NCI-H1105 treated with DMSO at 0.1 percent for 48 hours (cell line): ENCODE results near the gene TMEM30B.
"Not testable (repeated sequence)": the region's sequence is repeated elsewhere in the genome, so short reads cannot be mapped to it uniquely, and the experiment has no call there.

Experiments
- DNase-seq: peaks from one replicate; lab custom pipeline; 2025; lab: John Stamatoyannopoulos, UW

TMEM30B gene, protein sequence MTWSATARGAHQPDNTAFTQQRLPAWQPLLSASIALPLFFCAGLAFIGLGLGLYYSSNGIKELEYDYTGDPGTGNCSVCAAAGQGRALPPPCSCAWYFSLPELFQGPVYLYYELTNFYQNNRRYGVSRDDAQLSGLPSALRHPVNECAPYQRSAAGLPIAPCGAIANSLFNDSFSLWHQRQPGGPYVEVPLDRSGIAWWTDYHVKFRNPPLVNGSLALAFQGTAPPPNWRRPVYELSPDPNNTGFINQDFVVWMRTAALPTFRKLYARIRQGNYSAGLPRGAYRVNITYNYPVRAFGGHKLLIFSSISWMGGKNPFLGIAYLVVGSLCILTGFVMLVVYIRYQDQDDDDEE

DNA sequence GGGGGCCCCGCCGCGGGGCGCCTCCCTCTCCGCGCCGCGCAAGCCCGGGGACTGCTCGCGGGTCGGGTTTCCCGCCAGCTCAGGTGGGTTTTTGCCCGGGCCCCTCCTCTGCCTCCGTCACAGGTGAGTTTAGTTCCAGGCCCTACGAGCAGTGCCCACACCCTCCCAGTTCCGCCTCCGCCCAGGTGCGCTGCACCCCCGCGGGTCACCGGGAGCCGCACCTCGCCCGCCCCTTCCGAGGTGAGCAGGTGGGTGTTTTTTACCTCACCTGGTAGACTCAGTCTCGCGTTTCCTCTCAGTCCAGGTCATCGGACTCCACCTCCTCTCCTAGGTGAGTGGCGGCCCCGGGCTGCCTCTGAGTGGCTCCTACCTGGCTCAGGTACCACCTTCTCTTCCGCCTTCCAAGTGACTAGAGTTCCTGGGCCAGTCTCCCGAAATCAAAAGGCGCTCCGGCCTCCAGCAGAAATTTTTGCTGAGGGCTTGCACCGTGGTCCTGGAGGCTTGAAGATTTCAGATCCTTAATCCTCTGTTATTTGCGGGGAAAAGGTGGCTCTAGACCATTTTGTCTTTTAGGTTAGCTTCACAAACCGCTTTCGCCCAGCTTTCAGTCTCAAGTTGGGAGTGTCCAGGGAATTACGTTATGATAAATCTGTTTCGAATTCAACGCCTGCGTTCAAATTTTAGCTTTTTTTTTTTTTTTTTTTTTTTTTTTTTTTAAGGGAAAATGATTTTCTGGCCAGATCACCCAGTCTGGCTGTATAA, at the start of gene TMEM30B:
TMEM30B (minus strand) TSS at position 153 of the 762 bp plus-strand sequence. CDS start 191 bp downstream, outside the sequence.
- DNase-seq, result peak; percentile 92

DNA sequence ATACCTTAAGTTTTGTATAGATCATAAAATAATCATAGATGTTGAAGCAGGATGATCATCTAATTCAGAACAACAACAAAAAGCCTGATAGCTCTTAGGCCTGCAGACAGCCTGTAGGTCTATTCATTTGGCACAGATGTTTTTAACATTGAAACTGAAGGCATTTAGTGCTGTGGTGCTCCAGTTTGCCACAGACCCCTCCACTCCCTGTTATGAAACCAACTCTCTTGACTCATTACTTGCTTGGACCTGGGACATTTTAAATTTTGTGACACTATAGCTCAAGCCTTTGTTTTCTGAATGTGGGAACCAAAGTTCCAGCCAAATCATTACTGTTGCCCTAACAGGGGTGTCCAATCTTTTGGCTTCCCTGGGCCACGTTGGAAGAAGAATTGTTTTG, 49.4 kb upstream of the TMEM30B start:
- DNase-seq, result no peak

DNA sequence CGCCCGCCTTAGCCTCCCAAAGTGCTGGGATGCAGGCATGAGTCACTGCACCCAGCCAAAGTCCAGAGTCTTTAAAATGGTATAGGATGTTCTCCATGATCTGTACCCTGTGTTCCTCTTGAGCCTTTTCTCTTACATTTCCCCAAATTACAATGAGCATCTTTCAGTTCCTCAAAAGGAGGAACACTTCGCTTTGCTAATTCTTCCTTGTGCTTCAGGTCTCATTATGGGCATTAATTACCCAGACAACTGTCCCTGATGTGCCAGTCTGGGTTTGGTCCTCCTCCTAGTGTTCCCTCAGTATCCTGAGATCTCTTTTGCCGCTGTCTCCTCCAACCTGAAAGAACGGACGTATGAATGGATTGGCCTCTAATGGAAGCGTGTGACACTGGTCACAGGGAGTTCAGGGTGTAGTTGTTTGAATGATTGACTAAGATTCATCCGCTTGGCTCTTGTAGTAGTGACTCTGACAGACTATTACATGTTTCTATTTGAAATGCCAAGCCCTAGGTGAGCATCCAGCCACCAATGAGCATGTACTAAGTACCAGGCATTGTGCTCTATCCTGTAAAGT, 48.4 kb upstream of the TMEM30B start:
- no peak for DNase-seq

DNA sequence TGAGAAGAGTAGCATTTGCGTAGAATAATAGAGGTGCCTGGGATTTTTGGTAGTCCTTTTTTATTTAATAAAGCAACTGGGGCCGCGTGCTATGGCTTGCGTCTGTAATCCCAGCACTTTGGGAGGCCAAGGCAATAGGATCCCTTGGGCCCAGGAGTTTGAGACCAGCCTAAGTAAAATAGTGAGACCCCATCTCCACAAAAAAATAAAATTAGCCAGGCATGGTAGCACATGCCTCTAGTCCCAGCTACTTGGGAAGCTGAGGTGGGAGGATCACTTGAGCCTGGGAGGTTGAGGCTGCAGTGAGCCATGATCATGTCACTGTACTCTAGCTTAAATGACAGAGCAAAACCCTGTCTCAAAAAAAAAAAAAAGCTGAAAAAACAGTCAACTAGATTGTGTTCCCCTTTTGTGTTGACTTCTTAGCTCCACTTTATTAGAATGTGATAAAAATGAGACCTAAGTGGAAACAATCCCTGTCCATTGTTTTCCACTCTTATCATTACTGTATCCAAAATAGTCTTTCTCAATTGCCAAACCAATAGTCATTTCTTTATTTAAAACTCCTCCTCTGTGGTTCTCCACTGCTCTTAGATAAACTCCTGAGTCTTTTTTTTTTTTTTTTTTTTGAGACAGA, 47.6 kb upstream of the TMEM30B start:
- no peak for DNase-seq

DNA sequence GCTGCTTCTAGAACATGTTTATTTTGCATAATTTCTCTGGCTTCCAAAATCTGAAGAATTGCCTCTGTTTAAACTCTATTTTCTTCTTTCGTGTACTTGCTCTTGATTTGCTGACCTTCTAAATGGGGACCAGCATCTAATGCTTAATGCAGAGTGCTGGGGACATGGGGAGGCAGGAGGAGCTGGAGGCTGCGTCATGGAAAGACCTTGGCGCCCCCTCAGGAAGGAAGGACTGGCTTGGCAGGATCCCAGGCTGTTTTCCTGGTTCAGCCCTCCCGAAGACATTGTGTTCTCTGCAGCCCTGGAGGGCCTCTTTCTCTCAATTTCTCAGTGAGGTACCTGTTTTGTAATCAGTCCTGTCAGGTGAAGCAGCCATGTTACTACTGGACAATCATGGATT, 45.7 kb upstream of the TMEM30B start:
- DNase-seq, result peak; percentile 37

DNA sequence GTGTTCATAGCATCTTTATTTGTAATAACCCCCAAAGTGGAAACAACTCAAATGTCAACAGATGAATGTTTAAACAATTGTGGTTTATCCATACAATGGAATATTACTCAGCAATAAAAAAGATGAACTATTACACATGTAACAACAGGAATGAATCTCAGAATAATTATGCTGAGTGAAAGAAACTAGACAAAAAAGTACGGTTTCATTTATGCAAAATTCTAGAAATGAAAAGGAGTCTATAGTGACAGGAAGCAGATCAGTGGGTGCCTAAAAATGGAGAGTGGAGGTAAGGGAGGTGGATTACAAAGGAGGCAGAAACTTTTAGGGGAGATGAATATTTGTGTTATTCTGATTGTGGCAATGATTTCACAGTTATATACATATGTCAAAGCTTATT, 45.0 kb upstream of the TMEM30B start:
- no peak for DNase-seq

DNA sequence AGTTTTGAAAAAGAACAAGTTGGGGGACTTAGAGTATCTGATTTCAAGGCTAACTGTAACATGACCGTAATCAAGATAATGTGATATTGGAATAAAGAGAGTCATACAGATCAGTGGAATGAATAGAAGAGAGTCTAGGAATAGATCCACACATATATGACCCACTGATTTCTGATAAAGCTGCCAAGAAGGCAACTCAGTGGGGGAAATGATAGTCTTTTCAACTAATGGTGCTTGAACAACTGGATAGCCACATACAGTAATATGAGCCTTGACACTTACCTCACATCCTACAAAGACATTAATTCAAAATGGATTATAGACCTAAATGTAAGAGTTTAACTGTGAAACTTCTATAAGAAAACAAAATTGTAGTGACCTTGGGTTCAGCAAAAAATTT, 44.0 kb upstream of the TMEM30B start:
- DNase-seq, result no peak

GRCh38 chr14:61323970-61324369, 42.8 kb upstream of the TMEM30B start:
- no peak for DNase-seq

DNA sequence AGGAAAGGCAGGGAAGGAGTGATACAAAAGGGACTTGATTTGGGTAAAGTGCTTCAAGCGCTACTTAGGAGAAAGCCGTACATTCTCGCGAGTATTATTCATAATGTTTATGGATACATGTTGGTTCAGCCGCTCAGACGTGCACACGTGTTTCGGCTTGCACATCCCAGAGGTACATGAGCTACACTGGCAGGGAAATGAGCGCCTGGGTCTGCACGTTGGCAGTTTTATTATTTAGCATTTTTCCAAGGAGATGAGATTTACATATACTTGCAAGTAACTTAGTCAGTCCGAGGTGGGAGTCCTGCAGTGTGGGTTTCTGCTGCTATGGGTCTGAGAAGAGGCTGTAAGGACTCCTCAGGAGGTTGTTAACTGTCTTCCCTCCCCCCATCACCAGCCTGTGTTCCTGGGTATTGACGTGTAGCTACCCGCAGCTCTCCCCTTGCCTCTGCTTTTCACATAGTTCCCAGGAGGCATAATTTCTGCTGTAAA, 41.7 kb upstream of the TMEM30B start:
- peak; percentile 66 for DNase-seq

DNA sequence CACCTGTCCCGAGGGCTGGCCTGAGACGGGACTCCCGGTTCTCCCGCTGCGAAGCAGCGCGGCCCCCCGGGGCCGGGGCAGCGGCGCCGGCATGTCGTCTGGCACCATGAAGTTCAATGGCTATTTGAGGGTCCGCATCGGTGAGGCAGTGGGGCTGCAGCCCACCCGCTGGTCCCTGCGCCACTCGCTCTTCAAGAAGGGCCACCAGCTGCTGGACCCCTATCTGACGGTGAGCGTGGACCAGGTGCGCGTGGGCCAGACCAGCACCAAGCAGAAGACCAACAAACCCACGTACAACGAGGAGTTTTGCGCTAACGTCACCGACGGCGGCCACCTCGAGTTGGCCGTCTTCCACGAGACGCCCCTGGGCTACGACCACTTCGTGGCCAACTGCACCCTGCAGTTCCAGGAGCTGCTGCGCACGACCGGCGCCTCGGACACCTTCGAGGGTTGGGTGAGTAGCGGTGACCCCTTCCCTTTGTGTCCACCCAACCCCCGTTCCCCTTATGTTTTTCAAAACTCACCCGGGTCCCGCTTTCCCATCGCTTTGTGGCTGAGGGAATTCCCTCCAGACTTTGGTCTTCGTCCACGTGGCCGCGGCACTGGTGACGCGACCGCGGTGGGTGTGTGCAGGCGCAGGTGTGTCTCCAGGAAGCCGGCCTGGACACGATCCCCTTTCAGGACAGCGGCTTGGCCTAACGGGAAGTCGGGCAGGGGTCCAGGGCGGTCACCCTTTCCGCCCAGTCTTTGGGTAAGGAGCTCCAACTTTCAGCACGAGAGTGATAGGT, 41.1 kb upstream of the TMEM30B start:
- no peak for DNase-seq

- peak; percentile 63 for DNase-seq
Measured at GRCh38 chr14:61321385-61322010, 40.4 kb upstream of the TMEM30B start, which contains the start of gene PRKCH. TSS of gene PRKCH (plus strand) at chr14:61321579. CDS start at chr14:61322102, 523 bp downstream.

GRCh38 chr14:61320806-61321384, 39.8 kb upstream of the TMEM30B start:
- DNase-seq, result no peak

DNA sequence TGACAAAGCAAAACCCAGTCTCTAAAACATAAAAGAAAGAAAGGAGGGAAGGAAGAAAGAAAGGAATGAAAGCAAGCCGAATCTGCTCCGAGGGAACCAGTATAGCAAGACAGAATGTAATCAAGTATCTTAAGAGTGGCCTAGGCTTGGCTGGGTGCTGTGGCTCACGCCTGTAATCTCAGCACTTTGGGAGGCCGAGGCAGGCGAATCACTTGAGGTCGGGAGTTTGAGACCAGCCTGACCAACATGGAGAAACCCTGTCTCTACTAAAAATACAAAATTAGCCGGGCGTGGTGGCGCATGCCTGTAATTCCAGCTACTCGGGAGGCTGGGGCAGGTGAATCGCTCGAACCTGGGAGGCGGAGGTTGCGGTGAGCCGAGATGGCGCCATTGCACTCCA, 39.0 kb upstream of the TMEM30B start:
- not testable (repeated sequence) for DNase-seq

DNA sequence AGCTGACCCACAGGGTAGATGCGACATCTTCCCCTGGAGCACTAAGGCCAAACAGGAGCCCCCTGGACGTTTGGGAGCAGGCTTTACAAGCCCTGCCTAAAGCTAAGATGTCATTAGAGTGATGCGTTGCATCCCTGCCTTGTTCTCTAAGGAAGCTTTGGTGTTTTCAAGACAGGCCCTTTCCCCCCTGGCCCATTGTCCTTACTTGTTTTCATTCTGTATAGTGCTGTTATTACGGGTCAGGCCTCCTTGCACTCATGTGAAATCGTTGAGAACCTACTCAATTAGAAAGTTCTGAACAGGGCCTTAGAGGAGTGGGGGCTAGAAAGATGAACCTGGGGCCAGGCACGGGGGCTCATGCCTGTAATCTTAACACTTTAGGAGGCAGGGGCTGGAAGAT, 38.6 kb upstream of the TMEM30B start:
- DNase-seq, result no peak

DNA sequence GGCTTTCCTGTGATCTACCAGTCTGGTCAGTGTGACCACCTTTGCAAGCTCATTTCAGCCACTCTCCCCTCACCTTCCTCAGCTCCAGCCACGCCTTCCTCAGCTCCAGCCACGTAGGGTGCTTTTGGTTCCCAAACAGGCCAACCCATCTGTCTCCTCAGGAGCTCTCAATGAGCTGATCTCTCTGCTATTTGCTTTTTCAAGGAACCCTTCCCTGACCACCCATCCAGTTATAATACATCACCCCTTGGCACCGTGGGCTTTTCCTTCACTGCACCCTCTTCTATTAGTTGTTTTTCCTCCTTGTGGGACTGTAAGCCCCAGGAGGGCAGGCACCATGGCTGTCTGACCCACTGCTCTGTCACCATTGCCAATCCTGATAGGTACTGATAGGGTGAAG, 37.9 kb upstream of the TMEM30B start:
- DNase-seq, result no peak

DNA sequence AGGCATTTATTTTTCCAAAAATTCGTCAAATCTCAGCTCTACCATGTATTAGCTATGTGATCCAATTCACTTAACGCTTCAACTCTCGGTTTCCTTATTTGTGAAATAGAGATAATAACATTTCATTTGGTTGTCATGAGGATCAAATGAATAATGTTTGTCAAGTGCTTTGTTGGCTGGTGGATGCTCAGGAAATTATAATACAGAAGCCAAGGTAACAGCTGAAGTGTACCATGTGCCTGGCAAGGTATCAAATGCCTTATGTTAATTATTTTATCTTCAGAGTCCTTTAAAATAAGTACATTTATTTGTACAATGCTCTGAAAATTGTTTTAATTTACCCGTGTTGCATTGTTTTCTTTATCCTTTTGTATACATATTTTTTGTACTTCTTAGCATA, 34.2 kb upstream of the TMEM30B start:
- DNase-seq, result peak; percentile 87

GRCh38 chr14:61308701-61309100, 27.6 kb upstream of the TMEM30B start:
- not testable (repeated sequence) for DNase-seq

DNA sequence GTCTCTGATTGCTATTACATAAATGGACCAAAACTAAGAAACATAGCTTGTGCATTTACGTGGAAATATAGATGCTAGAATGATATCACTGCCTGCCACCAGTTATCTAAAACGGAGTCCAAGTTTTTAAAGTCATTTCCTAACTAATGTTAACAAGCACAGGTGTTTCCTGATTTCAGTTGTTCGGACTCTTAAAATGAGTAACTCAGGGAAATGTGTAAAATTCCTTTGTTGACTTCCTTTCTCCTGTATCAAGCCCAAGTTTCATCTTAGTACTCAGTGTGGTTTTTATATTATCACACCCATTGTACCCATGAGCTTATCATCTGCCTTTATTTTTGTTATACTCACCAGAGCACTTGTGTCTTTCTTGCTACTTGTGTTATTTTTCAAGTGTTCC, 27.1 kb upstream of the TMEM30B start:
- no peak for DNase-seq

- no peak for DNase-seq
Measured at GRCh38 chr14:61304688-61305087, 23.6 kb upstream of the TMEM30B start.

GRCh38 chr14:61300754-61301153, 19.6 kb upstream of the TMEM30B start:
- DNase-seq, result no peak

DNA sequence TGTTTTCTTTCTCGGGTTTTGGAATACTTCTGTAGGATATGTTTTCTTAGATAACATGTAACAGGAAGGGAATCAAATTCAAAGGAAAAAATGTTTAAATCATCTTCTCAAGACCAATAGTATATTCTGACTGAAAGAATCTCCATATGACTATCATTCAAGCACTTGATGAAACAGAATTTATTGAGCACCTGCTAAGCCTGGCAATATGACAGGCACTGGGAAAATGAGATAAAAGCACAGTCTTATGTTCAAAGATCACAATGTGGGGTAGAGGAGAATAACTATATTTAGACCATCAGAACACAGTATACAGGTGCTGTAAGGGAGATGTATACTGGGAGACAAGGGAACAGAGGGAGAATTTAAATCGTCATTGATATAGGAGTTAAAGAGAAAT, 19.1 kb upstream of the TMEM30B start:
- DNase-seq, result no peak
